Caco-2 (cell line): ENCODE measurements around the gene SNAPC3. TPM values are rescaled to one million over a fixed set of nuclear protein-coding genes. Genes with fewer than 3 reads are reported as not detected.

Experiments used
- BruUV-seq: library from RNA; stranded (reverse); fragments of 400-500 nt; replicated peaks from 2 replicates; lab custom pipeline; 2021; lab: Mats Ljungman, UMichigan
- CTCF ChIA-PET: fragments of 300-600 bp; sonication (Branson Sonifier 250); formaldehyde crosslinking; loops from one replicate; lab custom pipeline; 2022; ENCODE audit warnings: antibody characterized with exemption; lab: Charles Lee
- POLR2A ChIA-PET: fragments of 300-600 bp; sonication (Branson Sonifier 250); formaldehyde crosslinking; loops from one replicate; lab custom pipeline; 2022; ENCODE audit warnings: antibody characterized with exemption; lab: Charles Lee
- DNase-seq, 2 experiments: peaks; one replicate each; pipeline versions ENCODE4 v3.0.0 to v3.0.0-alpha.2; 2020 to 2022
- H3K27me3 ChIP-seq: replicated peaks from 2 replicates; pipeline ENCODE4 v1.6.0; 2011; ENCODE audit warnings: low read length; ENCODE audit not compliant: control insufficient read depth, insufficient read depth
- H3K36me3 ChIP-seq: 2 replicates; pipeline ENCODE4 v1.5.1; 2011; ENCODE audit warnings: low read length; ENCODE audit not compliant: control insufficient read depth, insufficient read depth
- H3K4me1 ChIP-seq: fragments of 250-450 bp; sonication (Bioruptor Pico); 2 replicates; pipeline ENCODE4 v1.5.1; 2020; ENCODE audit warnings: mild to moderate bottlenecking
- H3K4me3 ChIP-seq: 2 replicates; pipeline ENCODE4 v1.5.1; 2011; ENCODE audit warnings: low read depth, mild to moderate bottlenecking, control low read depth, low read length
- H3K9me3 ChIP-seq: fragments of 250-450 bp; sonication (Bioruptor Pico); 2 replicates; pipeline ENCODE4 v1.5.1; 2020; ENCODE audit warnings: mild to moderate bottlenecking, moderate library complexity
- H3K27ac Mint-ChIP-seq: one replicate; pipeline ENCODE4 v1.8.0; 2022; ENCODE audit warnings: mixed read lengths; ENCODE audit not compliant: unreplicated experiment
- H3K27me3 Mint-ChIP-seq: one replicate; pipeline ENCODE4 v1.8.0; 2022; ENCODE audit warnings: mixed read lengths; ENCODE audit not compliant: insufficient read depth, unreplicated experiment
- H3K36me3 Mint-ChIP-seq: one replicate; pipeline ENCODE4 v1.8.0; 2022; ENCODE audit warnings: mild to moderate bottlenecking, mixed read lengths; ENCODE audit not compliant: insufficient read depth, unreplicated experiment
- H3K4me1 Mint-ChIP-seq: one replicate; pipeline ENCODE4 v1.8.0; 2022; ENCODE audit warnings: low read depth, mixed read lengths; ENCODE audit not compliant: unreplicated experiment
- H3K4me3 Mint-ChIP-seq: one replicate; pipeline ENCODE4 v1.8.0; 2022; ENCODE audit warnings: mild to moderate bottlenecking, moderate library complexity, mixed read lengths; ENCODE audit not compliant: unreplicated experiment
- H3K9me3 Mint-ChIP-seq: one replicate; pipeline ENCODE4 v1.8.0; 2022; ENCODE audit warnings: mixed read lengths; ENCODE audit not compliant: unreplicated experiment
- CTCF ChIP-seq, 2 experiments: fragments of 200-600 bp in 1 of 2; IDR thresholded peaks; 1 replicate in 1 of 2; 2 replicates in 1 of 2; pipeline versions ENCODE4 v1.5.1 to v1.8.0; 2011 to 2022; ENCODE audit warnings: antibody characterized with exemption in 1 of 2, control low read depth in 1 of 2, inconsistent platforms in 1 of 2, low read depth in 1 of 2, low read length in 1 of 2, mild to moderate bottlenecking in 1 of 2, moderate library complexity in 1 of 2; ENCODE audit not compliant: insufficient read depth in 1 of 2, severe bottlenecking in 1 of 2, unreplicated experiment in 1 of 2
- intact Hi-C: fragments of 100-400 bp; cut with micrococcal nuclease; formaldehyde crosslinking; loops from one replicate; pipeline ENCODE4 v1.10.0; 2022; ENCODE audit not compliant: unreplicated experiment
- total RNA-seq: library from RNA; stranded (reverse); gene quantifications from 2 replicates; pipeline ENCODE4 v1.2.3, GENCODE V29; 2022

The SNAPC3 gene
- total RNA-seq, 1 experiment from 2014 or later = 21.1 TPM

- Histone ChIP-seq H3K9me3 (no peaks in the 10 kb centered on the region), H3K4me3 (peak overlapping the region; percentile 79), H3K4me1 (peaks cover 4% of the 10 kb centered on the region; the same call in 1 of the 2 replicates), H3K27me3 (no peaks in the 10 kb centered on the region), H3K36me3 (no peaks in the 10 kb centered on the region)
- POLR2A ChIA-PET = interaction anchor here (0.7 to 1.2 kb wide), 2 partner anchors 9 to 43 kb away, joined by 3 to 6 read pairs; partner anchors contain the start of gene CCDC171
- no peak for TF ChIP-seq CTCF (IDR thresholded peaks at IDR 0.05; ENCODE audit: insufficient read depth in 1 of 2, low read depth in 1 of 2, low read length in 1 of 2, severe bottlenecking in 1 of 2, unreplicated experiment in 1 of 2)
- intact Hi-C loops = loop anchor here (5.0 kb wide), 1 partner anchor 97 kb away; no protein-coding TSS in a partner anchor
- Mint-ChIP-seq H3K36me3 (peaks cover 13% of the 10 kb centered on the region), H3K27me3 (no peaks in the 10 kb centered on the region), H3K4me1 (no peaks in the 10 kb centered on the region), H3K27ac (peak overlapping the region; percentile 100), H3K4me3 (peak overlapping the region; percentile 79), H3K9me3 (no peaks in the 10 kb centered on the region)
- BruUV-seq = no TSS peak
- CTCF ChIA-PET = no interaction called here
- peak; percentile 34 to 46 for DNase-seq
Observed at GRCh38 chr9:15509931-15510788, 87.5 kb downstream of the SNAPC3 start.

DNA sequence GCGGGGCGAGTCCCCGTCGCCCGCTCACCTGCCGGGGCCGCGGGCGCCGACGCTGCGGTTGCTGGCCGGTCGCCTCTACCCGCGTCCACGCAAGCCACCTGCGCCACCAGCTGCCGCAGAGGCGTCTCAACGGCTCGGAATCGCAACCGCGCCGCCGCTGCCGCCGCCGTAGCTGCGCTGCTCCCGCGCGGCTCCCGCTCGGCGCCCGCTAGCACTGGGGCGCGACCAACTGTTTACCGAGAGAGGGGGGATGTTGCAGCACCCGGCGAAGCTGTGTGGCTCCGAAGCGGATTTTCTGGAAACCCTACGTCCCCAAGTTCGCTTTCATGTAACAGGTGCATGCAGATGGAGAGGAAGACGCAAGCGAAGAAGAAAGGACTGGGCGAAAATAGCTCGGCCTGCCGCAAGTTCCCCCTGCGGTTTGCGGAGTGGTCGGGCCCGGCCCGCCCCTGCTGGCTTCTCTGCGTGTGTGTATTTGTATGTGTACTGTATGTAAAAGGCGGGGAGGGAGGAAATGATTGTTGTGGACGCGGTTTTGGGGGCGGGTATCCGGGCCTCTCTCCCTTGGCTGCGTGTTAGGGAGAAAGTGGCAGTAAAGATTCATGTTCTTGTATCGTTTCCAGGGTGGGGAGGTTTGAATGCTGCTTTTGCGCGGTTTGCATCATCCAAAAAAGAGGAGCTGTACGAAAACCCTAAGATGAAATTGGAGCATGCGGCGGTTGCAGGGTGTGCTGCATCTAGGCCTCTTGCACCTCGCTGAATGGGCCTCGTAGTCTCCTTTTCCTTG lies 88.3 kb downstream of the SNAPC3 start, which contains the start of gene PSIP1:
Gene PSIP1 (minus strand): TSS at position 182 of the 787 bp plus-strand sequence. CDS start 782 bp downstream, outside the sequence.
- Histone ChIP-seq H3K4me3 (peak within 1 kb of the TSS; percentile 79), H3K9me3 (no peaks in the 10 kb centered on the region), H3K36me3 (no peaks in the 10 kb centered on the region), H3K27me3 (no peaks in the 10 kb centered on the region), H3K4me1 (peaks cover 4% of the 10 kb centered on the region; the same call in 1 of the 2 replicates)
- no TSS peak for BruUV-seq
- peaks cover 10% of the 10 kb centered on the region for H3K36me3 Mint-ChIP-seq
- H3K27me3 Mint-ChIP-seq = peaks cover 3% of the 10 kb centered on the region
- peak within 1 kb of the TSS; percentile 79 for H3K4me3 Mint-ChIP-seq
- H3K9me3 Mint-ChIP-seq = no peaks in the 10 kb centered on the region
- DNase-seq = peak; percentile 64 to 78
- POLR2A ChIA-PET = interaction anchor here (1.2 kb wide), 1 partner anchor 42 kb away, joined by 6 read pairs; the partner anchor contains the start of gene CCDC171
- TF ChIP-seq CTCF (IDR thresholded peaks at IDR 0.05; ENCODE audit: insufficient read depth in 1 of 2, low read depth in 1 of 2, low read length in 1 of 2, severe bottlenecking in 1 of 2, unreplicated experiment in 1 of 2) = no peak
- peak within 1 kb of the TSS; percentile 100 for H3K27ac Mint-ChIP-seq
- CTCF ChIA-PET = interaction anchor here (0.9 kb wide), 1 partner anchor 95 kb away, joined by 3 read pairs; no protein-coding TSS in a partner anchor
- H3K4me1 Mint-ChIP-seq = no peaks in the 10 kb centered on the region
- intact Hi-C loops = loop anchor here (1.0 to 5.0 kb wide), 2 partner anchors 41 to 96 kb away; no protein-coding TSS in a partner anchor

Other genes with a start within 250 kb of the SNAPC3 start
- 6.9 and 7.6 TPM in 2 replicates for gene TTC39B, start 115.7 kb upstream of the SNAPC3 start, total RNA-seq
- 43.7 and 54.1 TPM in 2 replicates for gene PSIP1, start 88.1 kb downstream of the SNAPC3 start, total RNA-seq
- 1.1 and 1.6 TPM in 2 replicates for gene CCDC171, start 130.2 kb downstream of the SNAPC3 start, total RNA-seq